KOPT-K1 (cell line): ENCODE measurements around the gene B3GALT5.

ENCODE experiments used
- H3K27ac ChIP-seq: fragments of 200-600 bp; sonication (generic); 2 replicates; pipeline ENCODE4 v1.5.1; 2016; ENCODE audit warnings: antibody characterized with exemption, mild to moderate bottlenecking, low read depth, low read length; ENCODE audit not compliant: poor library complexity, severe bottlenecking
- H3K36me3 ChIP-seq: fragments of 200-600 bp; sonication (generic); 2 replicates; pipeline ENCODE4 v1.5.1; 2017; ENCODE audit warnings: antibody characterized with exemption, mild to moderate bottlenecking, low read length, moderate library complexity; ENCODE audit not compliant: insufficient read depth
- H3K9me3 ChIP-seq: fragments of 200-600 bp; sonication (generic); 2 replicates; pipeline ENCODE4 v1.5.1; 2017; ENCODE audit warnings: antibody characterized with exemption, low read length, mild to moderate bottlenecking; ENCODE audit not compliant: insufficient read depth, poor library complexity, severe bottlenecking

Gene B3GALT5

DNA sequence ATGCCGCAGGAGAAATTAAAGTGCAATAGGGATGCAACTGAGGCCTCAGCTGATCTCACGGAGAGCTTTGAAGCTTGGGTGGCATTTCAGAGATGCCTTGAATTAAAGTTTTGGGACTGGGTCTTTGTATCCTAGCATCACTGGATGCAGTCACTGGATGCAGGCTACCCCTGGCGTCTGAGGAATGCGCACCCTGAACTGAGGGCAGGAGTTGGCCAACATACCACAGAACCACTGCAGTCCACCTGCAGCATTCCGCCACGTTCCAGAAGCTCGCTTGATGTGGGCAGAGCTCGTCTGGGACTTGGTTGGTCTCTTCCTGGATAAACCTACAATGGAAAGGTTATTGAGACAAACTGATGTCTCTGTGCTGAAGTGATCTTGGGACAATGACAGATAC lies 98.1 kb downstream of the B3GALT5 start:
- H3K36me3 ChIP-seq, result no peaks in the 10 kb centered on the region
- H3K27ac ChIP-seq, result no peak overlapping the region
- no peaks in the 10 kb centered on the region for H3K9me3 ChIP-seq

DNA sequence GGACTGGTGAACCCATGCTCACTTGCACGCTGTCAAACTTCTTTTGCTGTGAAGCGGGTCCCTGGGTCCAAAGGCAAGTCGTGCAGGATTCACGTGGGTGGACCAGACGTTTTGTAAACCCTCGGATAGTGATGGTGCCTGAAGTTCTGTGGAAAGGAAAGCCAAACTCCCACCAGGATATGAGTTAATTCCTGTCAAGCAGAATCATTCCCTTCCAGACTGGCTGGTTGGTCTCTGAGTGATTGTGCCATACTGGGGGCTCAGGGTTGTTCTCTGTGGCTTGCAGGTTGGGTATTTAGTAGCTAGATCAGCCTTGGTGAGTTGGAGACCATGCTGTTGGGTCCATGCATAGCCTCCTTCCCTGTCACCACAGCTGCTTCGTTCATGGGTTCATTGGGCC lies 99.5 kb downstream of the B3GALT5 start:
- Histone ChIP-seq H3K27ac (no peak overlapping the region), H3K9me3 (no peaks in the 10 kb centered on the region), H3K36me3 (no peaks in the 10 kb centered on the region)

GRCh38 chr21:39712976-39713375 lies 100.2 kb downstream of the B3GALT5 start:
- no peak overlapping the region for H3K27ac ChIP-seq
- no peaks in the 10 kb centered on the region for H3K36me3 ChIP-seq
- no peaks in the 10 kb centered on the region for H3K9me3 ChIP-seq

DNA sequence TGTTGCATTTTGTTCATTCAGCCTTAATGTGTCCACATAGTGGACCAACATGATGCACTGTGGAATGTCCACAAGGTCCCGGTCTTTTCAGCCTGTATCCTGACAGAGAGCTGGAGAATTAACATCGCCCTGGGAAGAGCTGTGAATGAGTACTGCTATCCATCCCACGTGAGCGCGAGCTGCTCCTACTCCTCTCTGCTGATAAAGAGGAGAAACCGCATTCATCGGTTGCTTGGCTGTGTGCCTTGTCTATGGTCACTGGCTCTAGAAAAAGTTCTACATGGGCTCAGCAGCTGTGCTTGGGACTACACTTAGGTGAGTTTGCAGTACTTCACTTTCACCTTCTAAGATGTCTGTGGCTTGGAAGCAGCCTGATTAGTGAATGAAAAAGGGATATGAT lies 101.2 kb downstream of the B3GALT5 start:
- Histone ChIP-seq H3K9me3 (no peaks in the 10 kb centered on the region), H3K27ac (no peak overlapping the region), H3K36me3 (no peaks in the 10 kb centered on the region)

GRCh38 chr21:39714331-39714730 lies 101.6 kb downstream of the B3GALT5 start:
- Histone ChIP-seq H3K36me3 (no peaks in the 10 kb centered on the region), H3K9me3 (no peaks in the 10 kb centered on the region), H3K27ac (no peak overlapping the region)

- Histone ChIP-seq H3K36me3 (no peaks in the 10 kb centered on the region), H3K27ac (no peak overlapping the region), H3K9me3 (no peaks in the 10 kb centered on the region)
These were observed 103.2 kb downstream of the B3GALT5 start for GRCh38 chr21:39715804-39716397.

- no peaks in the 10 kb centered on the region for H3K36me3 ChIP-seq
- no peak overlapping the region for H3K27ac ChIP-seq
- peaks cover 9% of the 10 kb centered on the region for H3K9me3 ChIP-seq
These were observed 107.5 kb downstream of the B3GALT5 start for GRCh38 chr21:39720126-39720778.

DNA sequence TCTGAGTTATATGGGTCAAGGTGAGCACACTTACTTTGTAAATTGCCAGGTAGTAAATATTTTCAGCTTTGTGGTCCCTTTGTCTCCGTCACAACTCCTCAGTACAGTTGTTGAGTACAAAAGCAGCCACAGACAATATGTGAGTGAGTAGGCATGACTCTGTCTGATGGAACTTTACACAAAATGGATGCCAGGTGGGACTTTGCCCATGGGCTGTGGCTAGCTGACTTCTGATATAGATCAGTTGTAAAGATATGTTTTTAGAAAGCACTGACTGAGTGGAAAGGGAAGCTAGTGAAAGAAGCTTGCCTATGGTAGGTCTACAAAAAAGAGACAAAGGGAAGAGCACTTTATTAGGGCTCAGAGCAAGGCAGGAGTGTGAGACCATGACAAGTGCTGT lies 109.1 kb downstream of the B3GALT5 start:
- H3K36me3 ChIP-seq, result no peaks in the 10 kb centered on the region
- no peak overlapping the region for H3K27ac ChIP-seq
- H3K9me3 ChIP-seq, result peaks cover 9% of the 10 kb centered on the region
